Ascending aorta (tissue), 2 donors: Measurements from ENCODE around the gene CD164L2. TPM values are rescaled to one million over a fixed set of nuclear protein-coding genes. Genes with fewer than 3 reads are reported as not detected.

Source experiments
- DNase-seq, 2 donors: peaks; one replicate each; pipeline ENCODE4 v3.0.0-alpha.2; 2019; ENCODE audit warnings: low spot score in 2 of 2
- H3K27ac ChIP-seq, 2 donors: fragments of 200-600 bp; sonication (generic); one replicate each; pipeline ENCODE4 v1.5.1; 2016 to 2017; ENCODE audit warnings: mild to moderate bottlenecking in 1 of 2
- H3K27me3 ChIP-seq: fragments of 200-600 bp; sonication (generic); one replicate; pipeline ENCODE4 v1.5.1; 2017
- H3K36me3 ChIP-seq, 2 donors: fragments of 200-600 bp; sonication (generic); one replicate each; pipeline ENCODE4 v1.5.1; 2016
- H3K4me1 ChIP-seq, 2 donors: fragments of 200-600 bp; sonication (generic); one replicate each; pipeline ENCODE4 v1.5.1; 2016 to 2017; ENCODE audit warnings: mild to moderate bottlenecking in 1 of 2
- H3K4me3 ChIP-seq, 2 donors: fragments of 200-600 bp; sonication (generic); one replicate each; pipeline ENCODE4 v1.5.1; 2016 to 2017; ENCODE audit warnings: mild to moderate bottlenecking in 1 of 2
- H3K9me3 ChIP-seq, 2 donors: fragments of 200-600 bp; sonication (generic); one replicate each; pipeline ENCODE4 v1.5.1; 2016
- CTCF ChIP-seq, 3 experiments: fragments of 200-600 bp in 2 of 3; fragments of 450-650 bp in 1 of 3; sonication (generic) in 2 of 3; IDR thresholded peaks; one replicate each; pipeline ENCODE4 v1.5.1; 2016 to 2019; ENCODE audit warnings: antibody characterized with exemption in 3 of 3, mild to moderate bottlenecking in 1 of 3, moderate library complexity in 1 of 3
- intact Hi-C: fragments of 100-400 bp; cut with DNase I; formaldehyde crosslinking; loops from one replicate; pipeline ENCODE4 v1.15.1; 2023
- total RNA-seq: library from RNA; depleted of rRNA; stranded (reverse); fragments of >200 nt; gene quantifications from one replicate; pipeline ENCODE4 v1.1.0, GENCODE V29; 2016

CD164L2 gene
- total RNA-seq, 1 donor from 2014 or later = not detected

DNA sequence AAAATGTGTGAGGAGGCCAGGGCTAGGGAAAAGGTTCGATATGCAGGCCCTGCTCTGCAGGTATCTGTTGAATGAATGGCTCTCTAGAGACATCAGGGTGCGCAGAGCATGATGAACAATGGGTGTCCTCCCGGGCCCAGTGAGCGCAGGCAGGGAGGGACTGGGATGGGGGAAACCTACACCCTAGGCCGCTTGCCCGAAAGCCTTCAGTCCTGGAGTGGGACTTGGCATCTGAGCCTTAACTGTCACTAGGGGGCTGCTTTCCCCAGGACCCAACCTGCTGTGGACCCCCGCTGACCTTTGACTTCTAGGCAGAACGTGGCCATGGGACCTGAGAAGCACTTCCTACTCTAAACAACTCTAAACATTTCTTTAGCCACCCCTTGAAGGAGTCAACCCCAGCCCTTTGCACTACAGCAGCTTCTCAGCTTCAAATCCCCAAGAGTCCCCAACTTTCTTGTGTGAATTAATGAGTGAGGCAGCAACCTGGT, 15.9 kb downstream of the CD164L2 start:
- H3K4me1 ChIP-seq = peaks cover 21 to 23% of the 10 kb centered on the region in 2 donors
- H3K4me3 ChIP-seq = peak overlapping the region; percentile 70 to 96
- intact Hi-C loops = loop anchor here (2.0 to 10.0 kb wide), 2 partner anchors 406 to 1758 kb away; partner anchors contain the start of genes STX12 and TMEM200B
- H3K27ac ChIP-seq = peak overlapping the region; percentile 97 to 99
- H3K27me3 ChIP-seq = no peaks in the 10 kb centered on the region
- TF ChIP-seq CTCF (IDR thresholded peaks at IDR 0.05) = no peak
- H3K9me3 ChIP-seq = no peaks in the 10 kb centered on the region
- H3K36me3 ChIP-seq = peaks cover 22 to 27% of the 10 kb centered on the region in 2 donors
- no peak for DNase-seq

DNA sequence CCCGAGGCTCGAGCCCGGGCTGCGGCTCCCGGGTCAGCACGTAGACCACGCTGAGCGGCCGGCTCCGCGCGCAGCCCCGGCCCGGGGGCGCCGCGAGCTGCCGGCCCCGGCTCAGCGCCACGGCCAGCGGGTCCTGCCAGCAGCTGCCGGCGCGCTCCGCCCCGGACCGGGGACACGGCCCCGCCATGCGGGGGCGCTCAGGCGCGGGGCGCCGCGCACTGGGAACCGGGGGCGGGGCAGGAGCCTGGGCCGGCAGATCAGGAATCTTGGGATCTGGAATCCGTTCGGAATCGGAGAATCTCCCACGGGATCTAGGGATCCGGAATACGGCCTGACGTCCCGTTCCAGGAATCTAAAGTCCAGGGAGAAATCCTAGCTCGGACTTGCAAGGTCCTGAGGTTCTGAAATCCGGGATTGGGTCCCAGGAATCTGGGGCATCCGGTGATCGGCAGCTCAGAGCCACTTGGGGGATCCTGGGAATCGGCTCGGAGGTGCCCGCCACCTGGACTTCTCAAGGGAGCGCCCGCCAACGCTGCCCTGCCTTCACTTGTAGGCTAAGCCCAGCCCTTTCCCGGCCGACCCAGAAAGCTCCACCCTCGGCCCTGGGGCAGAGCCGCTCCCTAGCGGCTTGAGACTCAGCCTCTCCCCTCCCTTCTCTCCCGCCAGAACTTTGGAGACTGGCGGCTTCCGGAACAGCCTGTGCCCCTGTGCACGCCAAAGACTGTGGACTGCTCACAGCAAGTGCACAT, 16.5 kb downstream of the CD164L2 start, which contains the start of gene MAP3K6:
MAP3K6 (minus strand) TSS at position 551 of the 749 bp plus-strand sequence; CDS start at position 187, 364 bp downstream.
- peaks cover 28 to 33% of the 10 kb centered on the region in 2 donors for H3K36me3 ChIP-seq
- no peaks in the 10 kb centered on the region for H3K9me3 ChIP-seq
- intact Hi-C loops = loop anchor here (1.0 to 10.0 kb wide), 3 partner anchors 191 to 1758 kb away; partner anchors contain the start of genes STX12 and TMEM200B
- H3K4me3 ChIP-seq = peak within 1 kb of the TSS; percentile 70 to 96
- H3K27ac ChIP-seq = peak within 1 kb of the TSS; percentile 97 to 99
- DNase-seq = peak; percentile 76 to 96
- peaks cover 21 to 23% of the 10 kb centered on the region in 2 donors for H3K4me1 ChIP-seq
- no peaks in the 10 kb centered on the region for H3K27me3 ChIP-seq
- peak; percentile 16 to 33 (median 31) for TF ChIP-seq CTCF (IDR thresholded peaks at IDR 0.05)

DNA sequence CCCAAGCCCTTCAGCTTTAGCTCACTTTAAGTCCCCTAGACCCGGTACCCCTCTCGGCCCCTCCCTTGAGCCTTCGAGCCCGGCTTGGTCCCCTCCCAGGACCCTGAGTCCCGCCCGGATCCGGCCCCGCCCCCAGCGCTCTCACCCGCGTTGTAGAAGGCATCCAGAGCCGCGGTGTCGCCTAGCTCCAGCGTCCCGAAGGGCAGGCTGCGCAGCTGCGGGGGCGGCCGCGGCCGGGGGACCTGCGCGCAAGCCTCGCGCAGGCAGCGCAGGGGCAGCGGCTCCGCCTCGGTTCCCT, 17.1 kb downstream of the CD164L2 start:
- peak; percentile 50 to 91 for DNase-seq
- intact Hi-C loops = loop anchor here (1.0 to 10.0 kb wide), 3 partner anchors 191 to 1759 kb away; partner anchors contain the start of genes STX12 and TMEM200B
- H3K4me1 ChIP-seq = peaks cover 21 to 23% of the 10 kb centered on the region in 2 donors
- H3K27me3 ChIP-seq = no peaks in the 10 kb centered on the region
- peak overlapping the region; percentile 97 to 99 for H3K27ac ChIP-seq
- H3K9me3 ChIP-seq = no peaks in the 10 kb centered on the region
- H3K4me3 ChIP-seq = peak overlapping the region; percentile 70 to 96
- no peak for TF ChIP-seq CTCF (IDR thresholded peaks at IDR 0.05)
- peaks cover 34 to 39% of the 10 kb centered on the region in 2 donors for H3K36me3 ChIP-seq

DNA sequence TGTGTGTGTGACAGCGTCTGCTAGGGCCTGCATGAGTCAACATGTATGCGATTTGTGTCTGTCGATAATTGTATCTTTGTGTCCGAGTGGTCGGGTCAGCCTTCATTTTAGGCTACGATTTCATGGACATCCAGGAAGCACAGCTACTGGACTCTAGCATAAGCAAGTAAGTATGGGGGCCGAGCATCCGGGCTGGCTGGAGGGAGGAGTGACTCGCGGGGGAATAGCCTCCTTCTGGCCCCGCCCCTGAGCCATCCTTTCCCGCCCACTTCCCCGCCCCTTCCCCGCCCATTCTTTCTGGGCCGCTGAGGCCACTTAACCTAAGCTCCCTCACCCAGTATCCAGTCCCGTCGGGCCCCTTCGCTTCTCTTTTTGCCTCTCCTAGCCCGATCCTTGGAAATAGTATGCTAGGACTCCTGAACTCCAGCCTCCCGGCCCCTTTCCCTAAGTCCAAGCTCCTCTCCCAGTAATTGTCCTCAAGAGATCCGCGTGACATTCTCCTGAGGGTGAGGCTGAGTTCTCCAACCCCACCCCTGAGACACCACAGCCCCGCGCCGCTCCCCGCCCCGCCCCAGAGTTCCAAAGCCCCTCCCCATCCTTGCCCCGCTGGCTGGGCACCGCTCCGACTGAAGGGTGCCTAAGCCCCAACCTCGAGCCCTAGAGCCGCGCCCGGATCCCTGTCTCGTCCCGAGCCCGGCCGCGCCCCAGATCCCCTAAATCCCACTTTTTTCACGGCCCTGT, 17.6 kb downstream of the CD164L2 start:
- Histone ChIP-seq H3K36me3 (peaks cover 39 to 44% of the 10 kb centered on the region in 2 donors), H3K27me3 (no peaks in the 10 kb centered on the region), H3K4me3 (peak overlapping the region; percentile 70 to 96), H3K4me1 (peaks cover 21 to 23% of the 10 kb centered on the region in 2 donors), H3K27ac (peak overlapping the region; percentile 97 to 99), H3K9me3 (no peaks in the 10 kb centered on the region)
- TF ChIP-seq CTCF (IDR thresholded peaks at IDR 0.05) = no peak
- peak; percentile 66 to 95 for DNase-seq
- intact Hi-C loops = loop anchor here (1.0 to 10.0 kb wide), 6 partner anchors 27 to 1759 kb away; partner anchors contain the start of genes FAM76A, GPR3, STX12 and TMEM200B

DNA sequence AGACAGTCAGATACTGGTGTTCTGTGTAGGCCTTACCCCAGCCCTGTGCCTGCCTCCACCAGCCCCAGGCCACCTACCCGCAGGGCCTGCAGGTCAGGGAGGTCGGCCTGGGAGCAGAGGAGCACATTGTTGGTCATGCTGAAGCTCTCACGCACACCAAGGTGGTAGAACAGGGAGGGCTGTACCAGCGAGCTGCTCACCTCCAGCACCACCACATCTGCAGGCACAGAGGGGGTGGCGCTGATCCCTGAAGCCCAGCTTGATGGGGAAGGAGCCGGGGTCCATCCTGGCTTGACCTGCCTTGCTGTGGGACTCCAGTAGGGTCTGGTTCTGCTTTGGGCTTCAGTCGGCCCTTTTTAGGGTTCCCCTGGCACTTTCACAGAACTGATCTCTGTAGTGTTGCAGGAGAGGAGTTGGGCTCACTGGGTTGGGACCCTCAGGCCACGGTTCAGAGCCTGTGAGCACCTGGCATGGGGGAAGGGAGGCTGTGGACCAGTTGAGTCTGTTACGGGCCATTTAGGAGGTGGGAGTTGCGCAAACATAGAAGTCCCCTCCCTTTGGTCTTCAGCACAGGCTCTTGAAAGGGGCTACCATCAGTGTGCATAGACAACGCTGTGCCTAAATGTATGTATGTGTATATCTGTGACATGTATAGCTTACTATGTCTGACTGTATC, 18.3 kb downstream of the CD164L2 start:
- peak overlapping the region; percentile 97 to 99 for H3K27ac ChIP-seq
- H3K4me3 ChIP-seq = peak overlapping the region; percentile 70 to 96
- peaks cover 46 to 51% of the 10 kb centered on the region in 2 donors for H3K36me3 ChIP-seq
- intact Hi-C loops = loop anchor here (1.0 to 10.0 kb wide), 4 partner anchors 27 to 1760 kb away; partner anchors contain the start of genes FAM76A, GPR3, TMEM200B and TMEM222
- DNase-seq = no peak
- no peaks in the 10 kb centered on the region for H3K9me3 ChIP-seq
- H3K4me1 ChIP-seq = peaks cover 21 to 23% of the 10 kb centered on the region in 2 donors
- no peak for TF ChIP-seq CTCF (IDR thresholded peaks at IDR 0.05)
- no peaks in the 10 kb centered on the region for H3K27me3 ChIP-seq
